GM18505 (cell line): ENCODE data around the gene FMN2.

ENCODE experiments used
- ATAC-seq: cut with Tn5 transposase; IDR thresholded peaks from one replicate; pipeline ENCODE4 v1.9.1; 2021; ENCODE audit not compliant: unreplicated experiment
- POLR2A ChIP-seq: IDR thresholded peaks from 4 replicates; pipeline ENCODE4 v1.6.1; 2011; ENCODE audit warnings: borderline replicate concordance; ENCODE audit not compliant: insufficient read depth, insufficient read length; ENCODE audit errors: extremely low read depth

FMN2 gene

GRCh38 chr1:240496356-240496755 is 404.7 kb downstream of the FMN2 start:
- no peak for ATAC-seq
- TF ChIP-seq POLR2A = no peak

DNA sequence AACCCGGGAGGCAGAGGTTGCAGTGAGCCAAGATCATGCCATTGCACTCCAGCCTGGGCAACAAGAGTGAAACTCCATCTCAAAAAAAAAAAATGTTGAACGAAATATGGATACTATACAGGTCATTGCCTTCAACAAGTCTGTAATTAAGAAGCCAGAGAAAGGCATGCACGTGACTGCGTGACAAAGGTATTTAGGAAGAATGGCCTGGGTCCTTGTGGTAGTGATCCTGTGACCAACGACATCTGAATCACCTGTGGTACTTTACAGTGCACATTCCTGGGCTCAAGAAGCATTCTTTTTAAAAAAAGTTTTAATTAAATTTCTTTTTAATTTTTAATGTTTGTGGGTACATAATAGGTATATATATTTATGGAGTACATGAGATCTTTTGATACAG is 405.3 kb downstream of the FMN2 start:
- no peak for TF ChIP-seq POLR2A
- ATAC-seq = no peak

DNA sequence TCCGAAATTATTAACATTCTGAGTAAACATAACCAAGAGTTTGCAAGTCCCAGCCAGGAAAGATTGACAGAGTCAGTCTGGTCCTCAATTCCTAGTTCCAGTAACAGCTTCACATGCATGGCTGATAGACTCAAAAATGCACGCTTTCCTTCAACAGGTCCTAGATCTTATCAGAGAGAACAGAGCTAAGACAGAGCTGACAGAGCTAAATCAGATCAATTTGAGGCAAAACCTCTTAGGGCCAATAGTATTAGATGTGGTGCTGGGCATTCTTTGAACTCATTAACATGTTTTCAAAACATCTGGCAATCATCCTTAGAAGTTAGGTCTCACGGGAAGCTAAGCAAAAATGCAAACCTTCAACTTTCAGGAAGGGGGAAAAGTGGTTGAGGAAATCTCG is 406.2 kb downstream of the FMN2 start:
- no peak for ATAC-seq
- no peak for TF ChIP-seq POLR2A

DNA sequence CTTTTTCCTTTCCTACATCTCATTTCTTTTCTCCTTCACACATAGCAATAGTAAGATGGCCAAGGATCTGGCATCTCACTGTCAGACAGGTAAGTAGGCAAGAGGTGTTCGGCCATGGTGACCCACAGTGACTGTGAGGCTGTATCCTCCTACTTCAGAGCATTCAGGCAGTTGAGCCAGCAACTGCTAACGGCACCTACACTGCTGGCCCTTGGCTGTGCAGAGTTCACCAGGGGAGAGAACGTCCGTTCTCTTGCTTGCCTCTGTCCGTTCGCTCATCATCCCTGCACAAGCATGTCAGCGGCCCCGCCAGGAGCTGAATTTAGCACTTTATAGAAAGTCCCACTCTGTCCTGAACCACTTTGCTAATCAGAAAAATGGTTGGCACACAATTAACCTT is 406.7 kb downstream of the FMN2 start:
- no peak for TF ChIP-seq POLR2A
- no peak for ATAC-seq

- TF ChIP-seq POLR2A = no peak
- ATAC-seq = no peak
Measured at GRCh38 chr1:240499012-240499411, 407.3 kb downstream of the FMN2 start.

- no peak for ATAC-seq
- no peak for TF ChIP-seq POLR2A
Measured at GRCh38 chr1:240500647-240501046, 409.0 kb downstream of the FMN2 start.

DNA sequence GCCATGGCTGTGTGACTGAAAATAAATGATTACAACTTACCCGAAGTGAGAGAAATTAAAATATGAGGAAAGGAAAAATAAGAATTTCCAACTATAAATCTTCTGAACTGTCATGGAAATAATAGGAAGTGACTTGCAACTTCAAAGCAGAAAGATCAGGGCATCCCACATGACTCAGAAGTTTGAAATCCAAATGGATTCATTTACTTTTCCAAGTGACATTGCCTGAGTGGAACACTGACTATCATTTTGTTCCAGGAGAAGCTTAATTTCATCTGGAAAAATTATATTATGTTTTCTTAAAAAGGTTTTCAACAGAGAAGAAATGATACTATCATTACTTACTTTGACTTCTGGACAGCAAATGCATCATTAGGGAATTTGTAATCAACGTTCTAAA is 409.4 kb downstream of the FMN2 start:
- no peak for TF ChIP-seq POLR2A
- no peak for ATAC-seq

DNA sequence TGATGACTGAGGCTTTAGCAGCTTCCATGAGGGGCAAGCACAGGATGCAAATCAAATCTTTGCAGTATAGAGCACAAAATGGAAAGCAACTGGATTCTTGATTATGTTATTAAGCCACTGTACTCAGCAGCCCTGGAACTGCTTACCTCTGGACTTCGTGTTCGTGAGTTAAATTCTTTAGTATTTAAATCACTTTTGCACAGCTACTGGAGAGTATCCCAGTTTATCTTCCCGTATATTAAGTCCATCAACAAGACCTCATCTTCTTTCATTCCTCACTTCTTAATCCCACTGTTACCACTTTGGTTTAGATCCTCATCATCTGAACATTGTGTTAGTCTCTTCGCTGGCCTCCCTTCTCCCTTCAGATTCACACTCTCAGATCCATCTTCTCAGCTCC is 411.4 kb downstream of the FMN2 start:
- no peak for ATAC-seq
- TF ChIP-seq POLR2A = no peak

- no peak for ATAC-seq
- no peak for TF ChIP-seq POLR2A
Measured at GRCh38 chr1:240503558-240503957, 411.9 kb downstream of the FMN2 start.

- no peak for TF ChIP-seq POLR2A
- no peak for ATAC-seq
Measured at GRCh38 chr1:240506176-240506575, 414.5 kb downstream of the FMN2 start.

- no peak for TF ChIP-seq POLR2A
- no peak for ATAC-seq
Measured at GRCh38 chr1:240508201-240508600, 416.5 kb downstream of the FMN2 start.

DNA sequence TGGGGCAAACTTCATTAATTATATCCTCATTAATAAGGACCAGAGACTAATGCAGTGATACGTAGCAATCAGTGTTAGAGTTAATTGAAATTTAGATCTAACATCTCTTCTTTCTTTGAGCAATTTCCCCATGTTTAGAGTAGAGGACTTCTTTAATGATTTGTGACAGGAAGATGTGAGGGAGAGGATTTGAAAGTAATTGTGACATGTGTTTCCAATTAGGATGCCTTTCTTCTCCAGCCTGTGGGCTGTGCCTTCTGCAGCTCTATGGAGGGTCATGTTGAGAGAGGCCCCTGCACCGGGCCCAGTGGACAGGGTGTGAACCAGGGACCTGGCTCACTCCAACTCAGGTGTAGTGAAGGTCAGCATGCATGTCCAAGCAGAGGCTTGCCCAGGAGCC is 417.3 kb downstream of the FMN2 start:
- no peak for ATAC-seq
- TF ChIP-seq POLR2A = no peak

DNA sequence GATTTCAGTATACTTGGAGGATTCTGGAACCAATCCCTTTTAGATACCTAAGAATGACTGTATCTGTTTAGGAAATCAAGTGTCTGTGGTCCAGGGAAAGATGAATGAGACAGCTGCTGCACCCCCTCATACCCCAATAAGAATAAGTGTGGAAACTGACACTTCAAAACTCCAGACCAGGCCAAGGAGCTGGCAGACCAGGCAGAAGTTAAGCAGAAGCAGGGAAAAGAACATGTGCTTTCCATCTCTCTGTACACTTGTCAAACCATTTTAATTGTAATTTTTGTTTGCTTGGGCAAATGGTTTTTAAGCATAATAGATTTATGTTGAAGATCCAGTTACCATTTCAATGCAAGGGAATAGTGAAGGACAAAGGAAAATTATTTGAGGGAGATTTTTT is 420.1 kb downstream of the FMN2 start:
- no peak for ATAC-seq
- TF ChIP-seq POLR2A = no peak

GRCh38 chr1:240515505-240515904 is 423.8 kb downstream of the FMN2 start:
- no peak for TF ChIP-seq POLR2A
- ATAC-seq = no peak

GRCh38 chr1:240516069-240516468 is 424.4 kb downstream of the FMN2 start:
- ATAC-seq = no peak
- no peak for TF ChIP-seq POLR2A
